Posterior vena cava (tissue), 2 donors: ENCODE measurements around the gene REV3L. TPM values are rescaled to one million over a fixed set of nuclear protein-coding genes. Genes with fewer than 3 reads are reported as not detected.

ENCODE experiments used
- DNase-seq: peaks from one replicate; pipeline ENCODE4 v3.0.0-alpha.2; 2020; ENCODE audit warnings: low spot score
- intact Hi-C, 2 donors: fragments of 100-400 bp; cut with DNase I; formaldehyde crosslinking; loops; one replicate each; pipeline versions ENCODE4 v1.14.1 to v1.14.2; 2022 to 2023
- total RNA-seq, 2 donors: library from RNA; stranded (reverse); fragmentation: NEBNext Ultra II Directional; extraction: Animal tissue kit (Norgen Biotek cat#: 25700); gene quantifications; one replicate each; pipeline ENCODE4 v1.2.1, GENCODE V29; 2021
- donor health status: DM: yes; HTN: yes; CAD: no.
- donor health status: DM: yes; HTN: yes; CAD: no.

The REV3L gene
- total RNA-seq, 2 donors from 2014 or later: 63.3 to 70.7 TPM

GRCh38 chr6:111254004-111254778 is 228.8 kb downstream of the REV3L start:
- DNase-seq: no peak
- intact Hi-C loops: no loop called here

GRCh38 chr6:111252726-111253125 is 230.3 kb downstream of the REV3L start:
- no peak for DNase-seq
- intact Hi-C loops: no loop called here

GRCh38 chr6:111250791-111251354 is 232.1 kb downstream of the REV3L start:
- no peak for DNase-seq

More at GRCh38 chr6:111250791-111251354, 232.1 kb downstream of the REV3L start:
- intact Hi-C loops: no loop called here

Other genes starting within 250 kb of the REV3L start
- 10 to 100 TPM; 21.1 to 44.9 TPM for gene TRAF3IP2, start 122.7 kb upstream of the REV3L start, total RNA-seq